GM10266 (cell line): ENCODE data around the gene COL4A4.

Experiments
- DNase-seq: peaks from one replicate; pipeline ENCODE4 v3.0.0; 2012; ENCODE audit errors: extremely low spot score
- TF ChIP-seq, protein P1 (sequence below): IDR thresholded peaks from 2 replicates; pipeline ENCODE4 v1.5.1; 2012; ENCODE audit warnings: mild to moderate bottlenecking, low read depth; ENCODE audit not compliant: control insufficient read depth, insufficient read depth; ENCODE audit errors: missing control alignments

Gene COL4A4

DNA sequence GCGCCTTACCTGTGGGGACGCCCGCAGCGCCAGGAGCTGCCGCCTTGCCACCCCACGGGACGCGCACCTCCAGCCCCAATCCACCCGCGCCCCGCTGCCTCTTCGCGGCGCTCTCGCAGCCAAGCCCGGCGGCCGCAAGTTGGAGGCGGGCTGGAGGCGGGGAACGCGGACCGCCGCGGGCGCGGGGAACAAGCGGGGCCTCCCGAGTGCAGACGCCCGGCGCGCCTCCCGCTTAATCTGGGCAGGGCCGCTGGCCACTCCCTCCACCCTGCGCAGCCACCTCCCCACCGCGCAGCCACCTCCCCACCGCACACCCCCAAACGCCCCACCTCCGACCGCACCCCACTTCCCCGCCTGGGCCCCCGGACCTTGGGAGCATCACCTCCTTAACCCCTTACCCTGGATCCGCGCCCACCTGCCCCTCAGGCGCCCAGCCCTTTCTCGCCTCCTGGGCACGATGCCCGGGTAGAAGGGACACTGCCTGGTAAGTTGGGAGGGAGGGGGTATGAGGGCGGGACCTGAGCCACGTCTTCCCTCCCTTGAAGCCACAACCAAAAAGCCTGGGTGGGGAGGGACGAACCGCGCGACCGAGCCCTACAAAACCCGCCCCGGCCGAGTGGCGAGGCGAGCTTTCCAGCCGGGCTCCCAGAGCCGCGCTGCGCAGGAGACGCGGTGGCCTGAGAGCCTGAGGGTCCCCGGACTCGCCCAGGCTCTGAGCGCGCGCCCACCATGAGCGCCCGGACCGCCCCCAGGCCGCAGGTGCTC, at the start of gene COL4A4, which contains the start of gene COL4A3:
Gene COL4A4 (minus strand): TSS at position 208 of the 765 bp plus-strand sequence. CDS start 16,722 bp downstream, outside the sequence.
Gene COL4A3 (plus strand): TSS at position 627 of the 765 bp plus-strand sequence. CDS start 103 bp downstream, at position 730.
- DNase-seq = peak; percentile 38
- TF ChIP-seq, protein P1, sequence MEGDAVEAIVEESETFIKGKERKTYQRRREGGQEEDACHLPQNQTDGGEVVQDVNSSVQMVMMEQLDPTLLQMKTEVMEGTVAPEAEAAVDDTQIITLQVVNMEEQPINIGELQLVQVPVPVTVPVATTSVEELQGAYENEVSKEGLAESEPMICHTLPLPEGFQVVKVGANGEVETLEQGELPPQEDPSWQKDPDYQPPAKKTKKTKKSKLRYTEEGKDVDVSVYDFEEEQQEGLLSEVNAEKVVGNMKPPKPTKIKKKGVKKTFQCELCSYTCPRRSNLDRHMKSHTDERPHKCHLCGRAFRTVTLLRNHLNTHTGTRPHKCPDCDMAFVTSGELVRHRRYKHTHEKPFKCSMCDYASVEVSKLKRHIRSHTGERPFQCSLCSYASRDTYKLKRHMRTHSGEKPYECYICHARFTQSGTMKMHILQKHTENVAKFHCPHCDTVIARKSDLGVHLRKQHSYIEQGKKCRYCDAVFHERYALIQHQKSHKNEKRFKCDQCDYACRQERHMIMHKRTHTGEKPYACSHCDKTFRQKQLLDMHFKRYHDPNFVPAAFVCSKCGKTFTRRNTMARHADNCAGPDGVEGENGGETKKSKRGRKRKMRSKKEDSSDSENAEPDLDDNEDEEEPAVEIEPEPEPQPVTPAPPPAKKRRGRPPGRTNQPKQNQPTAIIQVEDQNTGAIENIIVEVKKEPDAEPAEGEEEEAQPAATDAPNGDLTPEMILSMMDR = no peak

DNA sequence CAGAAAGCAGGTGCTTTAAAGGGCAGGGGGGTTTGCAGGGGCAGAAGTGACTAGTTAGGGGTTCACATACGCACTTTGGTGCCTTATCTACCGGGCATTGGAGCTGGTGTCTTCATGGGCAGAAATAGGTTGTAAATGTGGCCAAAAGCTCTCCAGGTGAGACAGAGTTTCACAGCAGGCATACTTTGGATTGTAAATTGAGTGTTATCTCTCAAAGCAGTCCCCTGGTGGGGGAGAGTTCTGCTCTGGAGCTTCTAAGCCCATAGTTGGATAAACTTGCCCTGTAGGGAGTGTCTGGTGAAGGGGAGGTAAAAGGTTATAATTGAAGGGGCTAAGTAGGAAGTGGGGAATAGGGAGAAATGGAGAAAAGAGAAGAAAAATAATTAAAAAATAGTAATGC, 43.6 kb upstream of the COL4A4 start:
- TF ChIP-seq, protein P1 = no peak
- no peak for DNase-seq

DNA sequence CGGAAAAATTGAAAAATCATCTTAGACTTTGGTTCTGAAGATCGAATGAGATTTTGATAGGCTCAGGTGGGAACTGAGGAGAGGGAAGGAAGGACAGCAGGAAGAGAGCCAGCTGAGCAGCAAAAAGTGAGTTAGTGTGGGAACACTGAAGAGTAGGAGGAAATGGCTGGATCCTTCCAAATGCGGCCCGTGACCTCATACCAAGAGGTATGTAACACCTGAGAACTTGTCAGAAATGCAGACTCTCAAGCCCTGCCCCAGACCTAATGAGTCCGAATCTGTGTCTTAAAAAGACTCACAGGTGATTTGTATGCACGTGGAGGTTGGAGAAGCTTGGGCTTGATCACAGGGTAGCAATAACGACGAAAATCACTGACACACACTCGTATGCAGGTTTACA, 42.4 kb upstream of the COL4A4 start:
- no peak for DNase-seq
- TF ChIP-seq, protein P1 = no peak

DNA sequence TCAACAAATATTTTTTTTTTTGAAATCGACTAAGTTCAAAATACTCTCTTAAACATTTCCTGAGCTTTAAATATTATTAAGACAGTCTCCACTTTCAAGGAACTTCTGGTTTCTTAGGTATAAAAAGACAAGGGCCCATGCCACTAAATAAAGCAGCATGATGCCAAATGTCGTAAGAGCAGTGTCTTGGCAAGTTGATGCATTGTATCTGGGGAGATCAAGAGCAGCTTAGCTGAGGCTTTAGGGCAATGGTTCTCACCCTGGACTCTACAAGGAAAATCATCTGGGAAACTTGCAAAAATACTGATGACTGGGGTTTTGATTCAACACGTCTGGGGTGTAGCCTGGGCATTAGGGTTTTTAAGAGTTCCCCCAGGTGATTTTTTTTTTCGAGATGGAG, 41.7 kb upstream of the COL4A4 start:
- DNase-seq = no peak

DNA sequence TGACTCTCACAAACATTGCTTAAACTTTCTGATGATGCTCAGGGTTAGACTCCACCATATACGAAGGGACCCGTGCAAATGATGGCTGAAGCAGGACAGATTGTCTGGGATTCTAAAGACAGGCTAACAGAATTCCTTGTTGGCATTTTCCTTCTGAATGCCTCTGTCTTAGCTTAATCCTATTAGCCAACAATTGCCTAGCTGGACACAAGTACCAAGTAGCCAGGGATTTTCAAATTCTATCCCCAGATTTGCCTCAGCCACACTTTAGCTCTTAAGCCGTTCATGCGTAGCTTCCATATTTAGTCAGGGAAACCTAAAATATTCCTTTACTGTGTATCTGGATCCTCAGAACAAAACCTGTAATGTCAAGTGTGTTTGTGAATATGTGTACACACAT, 40.4 kb upstream of the COL4A4 start:
- DNase-seq = no peak
- TF ChIP-seq, protein P1 = no peak

More for the DNA sequence above, 41.7 kb upstream of the COL4A4 start:
- TF ChIP-seq, protein P1 = no peak

DNA sequence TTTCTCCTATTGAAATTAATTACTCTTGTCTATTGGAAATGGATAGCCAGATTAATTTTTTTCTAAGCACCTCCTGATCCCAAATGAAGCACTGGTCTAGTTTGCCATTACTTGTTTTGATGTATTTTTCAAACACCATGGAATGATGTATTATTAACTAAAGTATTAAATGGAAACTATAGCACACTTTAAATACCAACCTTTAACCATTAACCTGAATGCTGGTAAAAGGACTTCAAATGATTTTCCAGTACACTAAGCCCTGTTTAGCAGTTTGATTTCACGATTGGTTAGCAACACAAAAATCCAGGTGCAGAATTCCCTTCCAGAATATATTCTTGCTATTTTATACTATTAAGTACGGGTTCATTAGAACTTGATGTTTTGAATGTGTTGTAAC, 37.8 kb upstream of the COL4A4 start:
- TF ChIP-seq, protein P1 = no peak
- no peak for DNase-seq

DNA sequence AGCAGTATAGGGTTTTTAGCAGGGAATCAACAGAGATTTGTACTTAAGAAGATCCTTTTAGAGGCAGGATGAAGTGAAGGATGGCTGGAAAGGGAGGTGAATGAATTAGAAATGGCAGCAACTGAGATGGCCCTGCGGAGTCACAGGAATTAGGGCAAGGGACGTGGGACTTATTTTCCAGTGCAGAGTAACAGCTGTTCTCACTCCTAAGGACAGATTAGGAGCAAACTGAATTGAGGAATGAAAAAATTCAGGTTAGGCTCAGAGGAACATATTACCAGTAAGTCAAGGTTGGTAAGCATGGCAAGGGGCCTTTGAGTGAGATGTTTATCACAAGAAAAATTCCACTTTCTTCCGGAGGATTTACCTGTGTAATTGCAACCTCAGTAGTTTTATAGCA, 34.9 kb upstream of the COL4A4 start:
- no peak for DNase-seq
- TF ChIP-seq, protein P1 = no peak
